Nephron (organoid): ENCODE results near the gene CDH13.

ENCODE experiments used
- H3K27ac Mint-ChIP-seq, 3 experiments: 2 replicates each; pipeline ENCODE4 v1.8.0; 2020; ENCODE audit warnings: mixed read lengths in 3 of 3, mild to moderate bottlenecking in 2 of 3, moderate library complexity in 1 of 3
- H3K27me3 Mint-ChIP-seq: 2 replicates; pipeline ENCODE4 v1.8.0; 2021; ENCODE audit warnings: low read depth, mild to moderate bottlenecking, moderate library complexity, mixed read lengths
- H3K36me3 Mint-ChIP-seq: 2 replicates; pipeline ENCODE4 v1.8.0; 2020; ENCODE audit warnings: low read depth, mixed read lengths
- H3K4me1 Mint-ChIP-seq: 2 replicates; pipeline ENCODE4 v1.8.0; 2020; ENCODE audit warnings: mixed read lengths
- H3K4me3 Mint-ChIP-seq, 3 experiments: 2 replicates each; pipeline ENCODE4 v1.8.0; 2020; ENCODE audit warnings: mild to moderate bottlenecking in 3 of 3, mixed read lengths in 3 of 3, moderate library complexity in 2 of 3
- H3K9me3 Mint-ChIP-seq: 2 replicates; pipeline ENCODE4 v1.8.0; 2020; ENCODE audit warnings: mixed read lengths
- TF ChIP-seq, protein P1 (sequence below), 3 experiments: fragments of 200-600 bp; sonication (generic); IDR thresholded peaks; one replicate each; pipeline ENCODE4 v1.5.0; 2021; ENCODE audit warnings: antibody characterized with exemption in 3 of 3; ENCODE audit not compliant: unreplicated experiment in 3 of 3

Gene CDH13

GRCh38 chr16:83501481-83501880 is 874.7 kb downstream of the CDH13 start:
- no peaks in the 10 kb centered on the region for H3K4me1 Mint-ChIP-seq
- no peaks in the 10 kb centered on the region for H3K9me3 Mint-ChIP-seq
- no peaks in the 10 kb centered on the region for H3K27me3 Mint-ChIP-seq
- TF ChIP-seq, protein P1, sequence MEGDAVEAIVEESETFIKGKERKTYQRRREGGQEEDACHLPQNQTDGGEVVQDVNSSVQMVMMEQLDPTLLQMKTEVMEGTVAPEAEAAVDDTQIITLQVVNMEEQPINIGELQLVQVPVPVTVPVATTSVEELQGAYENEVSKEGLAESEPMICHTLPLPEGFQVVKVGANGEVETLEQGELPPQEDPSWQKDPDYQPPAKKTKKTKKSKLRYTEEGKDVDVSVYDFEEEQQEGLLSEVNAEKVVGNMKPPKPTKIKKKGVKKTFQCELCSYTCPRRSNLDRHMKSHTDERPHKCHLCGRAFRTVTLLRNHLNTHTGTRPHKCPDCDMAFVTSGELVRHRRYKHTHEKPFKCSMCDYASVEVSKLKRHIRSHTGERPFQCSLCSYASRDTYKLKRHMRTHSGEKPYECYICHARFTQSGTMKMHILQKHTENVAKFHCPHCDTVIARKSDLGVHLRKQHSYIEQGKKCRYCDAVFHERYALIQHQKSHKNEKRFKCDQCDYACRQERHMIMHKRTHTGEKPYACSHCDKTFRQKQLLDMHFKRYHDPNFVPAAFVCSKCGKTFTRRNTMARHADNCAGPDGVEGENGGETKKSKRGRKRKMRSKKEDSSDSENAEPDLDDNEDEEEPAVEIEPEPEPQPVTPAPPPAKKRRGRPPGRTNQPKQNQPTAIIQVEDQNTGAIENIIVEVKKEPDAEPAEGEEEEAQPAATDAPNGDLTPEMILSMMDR (IDR thresholded peaks at IDR 0.05; ENCODE audit: unreplicated experiment in 3 of 3): no peak
- no peak overlapping the region for H3K4me3 Mint-ChIP-seq
- H3K36me3 Mint-ChIP-seq: no peaks in the 10 kb centered on the region
- H3K27ac Mint-ChIP-seq: no peak overlapping the region

GRCh38 chr16:83508295-83508694 is 881.5 kb downstream of the CDH13 start:
- Mint-ChIP-seq H3K36me3 (no peaks in the 10 kb centered on the region), H3K27ac (no peak overlapping the region), H3K4me1 (no peaks in the 10 kb centered on the region), H3K27me3 (no peaks in the 10 kb centered on the region), H3K9me3 (no peaks in the 10 kb centered on the region), H3K4me3 (no peak overlapping the region)
- TF ChIP-seq, protein P1 (IDR thresholded peaks at IDR 0.05; ENCODE audit: unreplicated experiment in 3 of 3): no peak

GRCh38 chr16:83509316-83509715 is 882.5 kb downstream of the CDH13 start:
- no peaks in the 10 kb centered on the region for H3K27me3 Mint-ChIP-seq
- H3K4me1 Mint-ChIP-seq: no peaks in the 10 kb centered on the region
- no peak overlapping the region for H3K27ac Mint-ChIP-seq
- H3K36me3 Mint-ChIP-seq: no peaks in the 10 kb centered on the region
- H3K4me3 Mint-ChIP-seq: no peak overlapping the region
- TF ChIP-seq, protein P1 (IDR thresholded peaks at IDR 0.05; ENCODE audit: unreplicated experiment in 3 of 3): no peak
- H3K9me3 Mint-ChIP-seq: no peaks in the 10 kb centered on the region

DNA sequence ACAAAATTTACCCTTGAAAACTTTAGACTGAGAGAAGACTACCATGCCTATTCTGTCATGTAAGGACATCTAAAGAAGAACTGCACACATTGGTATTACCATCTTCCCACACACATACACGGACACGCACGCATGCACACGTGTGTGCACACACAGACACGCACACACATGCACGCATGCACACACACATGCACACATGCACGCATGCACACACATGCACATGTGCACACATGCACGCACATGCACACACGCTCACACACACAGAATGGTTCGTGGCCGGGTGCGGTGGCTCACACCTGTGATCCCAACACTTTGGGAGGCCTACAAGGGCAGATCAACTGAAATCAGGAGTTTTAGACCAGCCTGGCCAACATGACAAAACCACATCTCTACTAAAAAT is 884.1 kb downstream of the CDH13 start:
- peaks cover 4% of the 10 kb centered on the region for H3K4me1 Mint-ChIP-seq
- TF ChIP-seq, protein P1 (IDR thresholded peaks at IDR 0.05; ENCODE audit: unreplicated experiment in 3 of 3): no peak

DNA sequence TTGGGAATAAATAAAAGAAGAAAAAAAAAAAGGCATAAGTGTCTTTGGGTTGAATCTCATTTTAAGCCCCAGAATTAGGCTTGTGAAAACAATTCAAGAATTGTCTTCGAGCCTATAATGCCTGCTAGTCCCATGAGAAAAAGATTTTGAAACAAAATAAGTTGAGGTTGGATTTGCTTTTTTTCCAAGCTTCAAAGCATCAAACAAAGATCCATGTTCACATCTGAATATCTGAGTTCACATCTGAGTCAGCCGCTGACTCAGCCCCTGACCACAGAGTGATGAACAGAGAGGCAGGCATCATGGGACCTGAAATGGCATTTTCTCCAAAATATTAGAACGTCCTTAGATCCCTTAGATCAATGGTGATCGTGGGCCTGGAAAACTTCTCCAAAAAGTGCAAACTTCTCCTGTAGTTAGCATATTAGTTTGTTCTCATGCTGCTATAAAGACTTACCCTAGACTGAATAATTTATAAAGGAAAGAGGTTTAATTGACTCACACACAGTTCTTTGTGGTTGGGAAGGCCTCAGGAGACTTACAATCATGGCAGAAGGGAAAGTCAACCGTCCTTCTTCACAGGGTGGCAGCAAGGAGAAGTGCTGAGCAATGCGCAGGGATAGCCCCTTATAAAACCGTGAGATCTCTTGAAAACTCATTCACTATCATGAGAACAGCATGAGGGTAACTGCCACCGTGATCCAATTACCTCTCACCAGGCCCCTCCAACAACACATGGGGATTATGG is 886.4 kb downstream of the CDH13 start:
- H3K27ac Mint-ChIP-seq: no peak overlapping the region
- peaks cover 3% of the 10 kb centered on the region for H3K9me3 Mint-ChIP-seq
- H3K27me3 Mint-ChIP-seq: no peaks in the 10 kb centered on the region
- no peak overlapping the region for H3K4me3 Mint-ChIP-seq
- peaks cover 4% of the 10 kb centered on the region for H3K4me1 Mint-ChIP-seq
- no peaks in the 10 kb centered on the region for H3K36me3 Mint-ChIP-seq
- TF ChIP-seq, protein P1 (IDR thresholded peaks at IDR 0.05; ENCODE audit: unreplicated experiment in 3 of 3): no peak

More for the DNA sequence above, 884.1 kb downstream of the CDH13 start:
- H3K9me3 Mint-ChIP-seq: no peaks in the 10 kb centered on the region
- H3K27me3 Mint-ChIP-seq: no peaks in the 10 kb centered on the region
- no peak overlapping the region for H3K4me3 Mint-ChIP-seq
- H3K36me3 Mint-ChIP-seq: no peaks in the 10 kb centered on the region
- H3K27ac Mint-ChIP-seq: no peak overlapping the region

DNA sequence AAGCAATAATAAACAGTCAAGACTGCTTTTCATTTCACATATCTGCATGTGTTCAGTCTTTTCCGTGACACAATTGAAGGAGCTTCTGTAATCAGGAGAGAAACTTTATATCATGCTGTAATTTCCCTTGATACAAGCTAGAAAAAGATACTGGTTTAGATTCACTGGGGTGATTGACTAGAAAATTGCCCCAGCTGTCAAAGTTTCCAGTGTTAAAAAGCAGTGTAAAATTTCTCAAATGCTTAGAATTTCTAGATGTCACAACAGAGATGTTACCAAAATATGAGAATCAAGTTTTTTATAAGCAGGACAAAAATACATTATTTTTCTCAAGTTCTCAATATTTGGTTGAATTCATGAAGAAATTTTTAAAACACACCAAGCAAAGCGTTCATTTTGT is 888.6 kb downstream of the CDH13 start:
- Mint-ChIP-seq H3K9me3 (peaks cover 3% of the 10 kb centered on the region), H3K36me3 (no peaks in the 10 kb centered on the region), H3K27me3 (no peaks in the 10 kb centered on the region), H3K27ac (no peak overlapping the region), H3K4me1 (peaks cover 4% of the 10 kb centered on the region), H3K4me3 (no peak overlapping the region)
- TF ChIP-seq, protein P1 (IDR thresholded peaks at IDR 0.05; ENCODE audit: unreplicated experiment in 3 of 3): no peak
